ENCODE measurements around the gene ADK. TPM values are rescaled to one million over a fixed set of nuclear protein-coding genes. Genes with fewer than 3 reads are reported as not detected.
"Not testable (repeated sequence)": the region's sequence is repeated elsewhere in the genome, so short reads cannot be mapped to it uniquely, and the experiment has no call there.

The ADK gene
- total RNA-seq, 4 donors from 2014 or later, result 62.1 to 84.7 (median 74.4) TPM

DNA sequence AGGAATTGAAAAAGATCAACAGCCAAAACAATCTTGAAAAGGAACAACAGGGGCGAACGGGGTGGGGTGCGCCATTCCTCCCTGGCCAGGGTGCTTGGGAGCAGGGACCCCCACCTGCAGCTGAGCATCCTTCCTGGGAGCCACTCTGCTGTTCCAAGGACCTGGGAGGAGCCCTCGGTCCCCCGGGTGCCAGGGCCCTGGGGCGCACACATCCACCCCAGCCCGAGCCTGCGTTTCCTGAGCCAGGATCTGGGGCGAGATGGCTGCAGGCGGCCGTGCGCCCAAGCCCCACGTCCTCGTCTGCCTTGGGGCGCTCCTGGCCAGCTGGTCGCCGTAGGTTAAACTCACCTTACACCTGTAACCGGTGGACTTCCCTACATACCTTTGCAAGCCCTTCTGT, 11.0 kb upstream of the ADK start:
- intact Hi-C loops (cut with DNase I), result no loop called here

DNA sequence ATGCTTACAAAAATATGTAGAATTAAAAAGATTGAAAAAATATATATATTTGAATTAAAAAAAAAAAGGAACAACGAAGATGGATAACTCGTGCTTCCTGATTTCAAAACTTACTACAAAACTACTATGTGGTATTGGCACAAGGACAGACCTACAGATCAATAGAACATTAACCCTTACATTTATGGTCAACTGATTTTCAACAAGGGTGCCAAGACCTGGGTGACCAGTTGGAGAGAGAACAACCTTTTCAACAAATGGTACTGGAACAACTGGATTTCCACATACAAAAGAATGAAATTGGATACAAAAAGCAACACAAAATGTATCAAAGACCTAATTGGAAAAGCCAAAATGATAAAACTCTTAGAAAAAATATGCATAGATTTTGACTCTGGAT, 10.5 kb upstream of the ADK start:
- 87 to 90% methylated on average over 2 of the region's 2 CpGs for WGBS, 2 donors
- no peak overlapping the region for H3K4me3 ChIP-seq (replicated peaks in 1 of 3)
- H3K4me1 ChIP-seq, result peaks cover 4 to 16% of the 10 kb centered on the region in 2 donors
- intact Hi-C loops (cut with DNase I), result no loop called here
- H3K27me3 ChIP-seq, result no peaks in the 10 kb centered on the region
- no peak for DNase-seq
- TF ChIP-seq POLR2A (IDR thresholded peaks at IDR 0.05), result no peak
- TF ChIP-seq, protein P1, sequence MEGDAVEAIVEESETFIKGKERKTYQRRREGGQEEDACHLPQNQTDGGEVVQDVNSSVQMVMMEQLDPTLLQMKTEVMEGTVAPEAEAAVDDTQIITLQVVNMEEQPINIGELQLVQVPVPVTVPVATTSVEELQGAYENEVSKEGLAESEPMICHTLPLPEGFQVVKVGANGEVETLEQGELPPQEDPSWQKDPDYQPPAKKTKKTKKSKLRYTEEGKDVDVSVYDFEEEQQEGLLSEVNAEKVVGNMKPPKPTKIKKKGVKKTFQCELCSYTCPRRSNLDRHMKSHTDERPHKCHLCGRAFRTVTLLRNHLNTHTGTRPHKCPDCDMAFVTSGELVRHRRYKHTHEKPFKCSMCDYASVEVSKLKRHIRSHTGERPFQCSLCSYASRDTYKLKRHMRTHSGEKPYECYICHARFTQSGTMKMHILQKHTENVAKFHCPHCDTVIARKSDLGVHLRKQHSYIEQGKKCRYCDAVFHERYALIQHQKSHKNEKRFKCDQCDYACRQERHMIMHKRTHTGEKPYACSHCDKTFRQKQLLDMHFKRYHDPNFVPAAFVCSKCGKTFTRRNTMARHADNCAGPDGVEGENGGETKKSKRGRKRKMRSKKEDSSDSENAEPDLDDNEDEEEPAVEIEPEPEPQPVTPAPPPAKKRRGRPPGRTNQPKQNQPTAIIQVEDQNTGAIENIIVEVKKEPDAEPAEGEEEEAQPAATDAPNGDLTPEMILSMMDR (IDR thresholded peaks at IDR 0.05), result no peak
- no peaks in the 10 kb centered on the region for H3K9me3 ChIP-seq
- H3K36me3 ChIP-seq, result peaks cover 20 to 23% of the 10 kb centered on the region in 2 donors
- no peak overlapping the region for H3K27ac ChIP-seq

More for the DNA sequence above, 11.0 kb upstream of the ADK start:
- H3K36me3 ChIP-seq, result peaks cover 23 to 26% of the 10 kb centered on the region in 2 donors
- 97 to 98% methylated on average over 15 to 18 of the region's 18 CpGs for WGBS, 2 donors
- no peaks in the 10 kb centered on the region for H3K9me3 ChIP-seq
- no peak overlapping the region for H3K4me3 ChIP-seq (replicated peaks in 1 of 3)
- no peak overlapping the region for H3K27ac ChIP-seq
- TF ChIP-seq POLR2A (IDR thresholded peaks at IDR 0.05), result no peak
- TF ChIP-seq, protein P1 (IDR thresholded peaks at IDR 0.05), result no peak
- H3K4me1 ChIP-seq, result peaks cover 0 to 10% of the 10 kb centered on the region in 2 donors
- no peaks in the 10 kb centered on the region for H3K27me3 ChIP-seq
- no peak for DNase-seq

DNA sequence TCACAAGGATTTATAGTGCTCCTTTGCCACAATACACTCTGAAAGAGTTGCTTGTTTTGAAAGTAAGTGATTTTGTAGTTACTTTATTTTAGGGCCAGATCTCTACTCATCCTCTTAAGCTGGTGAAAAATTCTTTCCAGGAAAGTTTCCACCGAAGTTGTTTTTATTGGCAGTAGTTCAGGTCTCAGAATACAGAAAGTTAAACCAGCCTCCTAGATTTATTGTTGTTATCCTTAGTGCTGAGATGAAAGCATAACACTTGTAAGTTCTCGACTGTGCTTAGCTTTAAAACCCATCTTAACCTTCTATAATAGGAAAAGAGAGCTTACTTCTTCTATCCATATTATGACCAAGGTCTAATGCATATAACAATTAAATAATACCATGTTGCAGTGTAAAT, 5.9 kb upstream of the ADK start:
- intact Hi-C loops (cut with DNase I), result no loop called here
- peak overlapping the region in 2 of 3 donors; percentile 45 to 59 for H3K27ac ChIP-seq
- H3K4me1 ChIP-seq, result peaks cover 18 to 31% of the 10 kb centered on the region in 2 donors
- H3K9me3 ChIP-seq, result no peaks in the 10 kb centered on the region
- WGBS, 2 donors, result 8 to 11% methylated on average over 2 of the region's 2 CpGs
- H3K36me3 ChIP-seq, result no peaks in the 10 kb centered on the region
- DNase-seq, result no peak
- H3K27me3 ChIP-seq, result no peaks in the 10 kb centered on the region
- no peak overlapping the region for H3K4me3 ChIP-seq (replicated peaks in 1 of 3)
- TF ChIP-seq, protein P1 (IDR thresholded peaks at IDR 0.05), result no peak
- TF ChIP-seq POLR2A (IDR thresholded peaks at IDR 0.05), result no peak

DNA sequence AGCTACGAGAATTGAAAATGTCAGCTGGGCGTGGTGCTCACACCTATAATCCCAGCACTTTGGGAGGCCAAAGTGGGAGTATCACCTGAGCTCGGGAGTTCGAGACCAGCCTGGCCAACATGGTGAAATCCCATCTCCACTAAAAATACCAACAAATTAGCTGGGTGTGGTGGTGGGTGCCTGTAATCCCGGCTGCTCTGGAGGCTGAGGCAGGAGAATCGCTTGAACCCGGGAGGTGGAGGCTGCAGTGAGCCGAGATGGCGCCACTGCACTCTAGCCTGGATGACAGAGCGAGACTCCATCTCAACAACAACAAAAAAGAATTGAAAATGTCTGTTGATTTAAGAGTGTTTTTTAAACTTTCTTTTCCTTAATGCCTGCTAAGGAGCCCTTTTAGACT, 4.0 kb upstream of the ADK start:
- intact Hi-C loops (cut with DNase I); DNase-seq; H3K9me3 ChIP-seq; H3K27me3 ChIP-seq; H3K27ac ChIP-seq; H3K4me3 ChIP-seq (replicated peaks in 1 of 3); H3K36me3 ChIP-seq: not testable (repeated sequence)
- WGBS, 2 donors, result 97 to 98% methylated on average over 10 of the region's 10 CpGs
- peaks cover 22 to 33% of the 10 kb centered on the region in 2 donors for H3K4me1 ChIP-seq

DNA sequence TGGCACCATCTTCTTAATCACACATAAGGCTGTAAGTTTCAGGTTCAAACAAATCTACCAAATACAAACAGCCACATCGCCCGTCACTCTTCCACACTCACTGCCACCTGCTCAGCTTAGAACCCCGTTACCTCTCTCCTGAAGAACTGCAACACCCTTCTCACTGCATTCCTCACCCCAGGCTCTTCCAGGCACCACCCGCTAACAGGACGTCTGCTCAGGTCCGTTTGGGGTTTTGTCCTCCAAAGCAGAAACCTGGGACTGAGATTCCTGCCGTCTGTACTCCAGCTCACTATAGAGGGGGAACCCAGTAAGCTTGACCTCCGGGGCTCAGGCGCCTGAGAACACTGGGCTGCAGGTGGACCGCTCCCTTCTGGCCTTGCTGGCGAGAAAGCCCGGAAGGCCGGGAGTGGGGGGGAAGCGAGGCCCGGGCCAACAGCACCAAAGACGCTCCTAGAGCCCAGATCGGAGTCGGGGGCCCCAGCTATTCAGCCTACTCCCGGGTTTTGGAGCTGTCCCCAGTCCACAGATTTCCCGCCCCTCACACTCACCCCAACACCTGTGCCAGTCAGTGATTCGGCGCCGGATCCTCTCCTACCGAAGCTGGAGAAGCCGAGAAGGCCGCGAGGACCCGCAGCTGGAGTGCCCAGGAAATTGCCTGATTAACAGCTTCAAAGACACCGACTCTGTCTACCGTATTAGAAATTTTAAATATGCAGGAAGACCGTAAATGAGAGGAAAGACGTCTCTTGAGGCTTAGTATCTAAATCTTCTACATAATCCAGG, 624 bp upstream of the ADK start, which contains the start of gene AP3M1:
Gene AP3M1, minus strand, starts transcription at position 625 of the 786 bp plus-strand sequence. CDS start 12,449 bp downstream, outside the sequence.
- peak within 1 kb of the TSS; percentile 83 to 90 (median 88) for H3K4me3 ChIP-seq (replicated peaks in 1 of 3)
- intact Hi-C loops (cut with DNase I), result no loop called here
- TF ChIP-seq, protein P1 (IDR thresholded peaks at IDR 0.05), result no peak
- TF ChIP-seq POLR2A (IDR thresholded peaks at IDR 0.05), result no peak
- no peaks in the 10 kb centered on the region for H3K36me3 ChIP-seq
- peak; percentile 87 to 88 for DNase-seq
- H3K9me3 ChIP-seq, result no peaks in the 10 kb centered on the region
- peak within 1 kb of the TSS; percentile 66 to 89 (median 87) for H3K27ac ChIP-seq
- H3K27me3 ChIP-seq, result no peaks in the 10 kb centered on the region
- 1% methylated on average over 21 to 29 of the region's 32 CpGs for WGBS, 2 donors
- H3K4me1 ChIP-seq, result peaks cover 39 to 44% of the 10 kb centered on the region in 2 donors

All from thyroid gland (tissue), 4 donors.